Measurements from ENCODE around the gene SLC30A9. TPM values are rescaled to one million over a fixed set of nuclear protein-coding genes. Genes with fewer than 3 reads are reported as not detected.
A peak's percentile ranks its signal among the peaks of the same experiment; 100 is the strongest.

The SLC30A9 gene
- polyA plus RNA-seq, 2 of the 4 experiments (the other 2 are of a cell fraction): 28.7 to 57.6 TPM

- TF ChIP-seq EP300 (IDR thresholded peaks at IDR 0.05) (no peak), FOSB (CRISPR knock-in tag; IDR thresholded peaks at IDR 0.05) (no peak), HDAC2 (IDR thresholded peaks at IDR 0.05) (no peak), SMC3 (IDR thresholded peaks at IDR 0.05) (no peak), MAX (IDR thresholded peaks at IDR 0.05) (no peak), GATA3 (IDR thresholded peaks at IDR 0.05; ENCODE audit: borderline replicate concordance) (no peak), ESRRA (IDR thresholded peaks at IDR 0.05; ENCODE audit: borderline replicate concordance, low read length) (no peak), MYC (IDR thresholded peaks at IDR 0.05; ENCODE audit: borderline replicate concordance, low read length) (no peak), HES2 (IDR thresholded peaks at IDR 0.05) (no peak), NFE2L2 (conservative IDR thresholded peaks at IDR 0.05; ENCODE audit: low read length) (no peak), SREBF2 (IDR thresholded peaks at IDR 0.05) (no peak), HMGXB4 (CRISPR knock-in tag; IDR thresholded peaks at IDR 0.05; ENCODE audit: borderline replicate concordance) (no peak)
- no peak for FAIRE-seq
- Histone ChIP-seq H3K9me3 (no peaks in the 10 kb centered on the region), H3K27ac (peak overlapping the region; percentile 88 to 92), H3K4me1 (peaks cover 22% of the 10 kb centered on the region), H3K4me2 (peak overlapping the region; percentile 96), H3K4me3 (peak overlapping the region; percentile 86)
- WGBS (ENCODE audit: missing lambda C conversion rate): 3% methylated on average over 12 of the region's 12 CpGs
- peak in 1 of 2 experiments; percentile 3 for DNase-seq (ENCODE audit: low read depth in 1 of 2, low spot score in 1 of 2)
- ChIA-PET CTCF (interaction anchor here (0.9 to 1.6 kb wide), 3 partner anchors 11 to 293 kb away, joined by 3 to 4 read pairs (median 3); no protein-coding TSS in a partner anchor), POLR2A (interaction anchor here (0.9 to 1.0 kb wide), 2 partner anchors 11 to 55 kb away, joined by 3 to 5 read pairs; partner anchors contain the start of gene TMEM33)
- ATAC-seq: peak; percentile 17 to 42; a peak in 3 of 6 replicates
These were observed 351 bp upstream of the SLC30A9 start for GRCh38 chr4:41989994-41990364.

- POLR2A ChIA-PET: no interaction called here
- TF ChIP-seq JUNB (IDR thresholded peaks at IDR 0.05) (no peak), ZFP36 (IDR thresholded peaks at IDR 0.05; ENCODE audit: borderline replicate concordance, partially characterized antibody) (no peak), ZSCAN20 (CRISPR knock-in tag; IDR thresholded peaks at IDR 0.05) (no peak), FOXS1 (CRISPR knock-in tag; IDR thresholded peaks at IDR 0.05) (no peak), GATA3 (IDR thresholded peaks at IDR 0.05; ENCODE audit: borderline replicate concordance) (no peak), RNF2 (IDR thresholded peaks at IDR 0.05; ENCODE audit: borderline replicate concordance, low read depth) (no peak), ELK1 (IDR thresholded peaks at IDR 0.05; ENCODE audit: low read depth, low read length) (no peak), BCL3 (IDR thresholded peaks at IDR 0.05) (no peak), ZC3H11A (IDR thresholded peaks at IDR 0.05) (no peak), KDM5A (IDR thresholded peaks at IDR 0.05) (no peak), CTCF (IDR thresholded peaks at IDR 0.05) (no peak), MAZ (IDR thresholded peaks at IDR 0.05; ENCODE audit: borderline replicate concordance, low read depth, low read length) (no peak), NFE2L2 (conservative IDR thresholded peaks at IDR 0.05; ENCODE audit: low read length) (no peak), HMGXB4 (CRISPR knock-in tag; IDR thresholded peaks at IDR 0.05; ENCODE audit: borderline replicate concordance) (no peak), EHF (CRISPR knock-in tag; IDR thresholded peaks at IDR 0.05) (no peak), CBX2 (IDR thresholded peaks at IDR 0.05; ENCODE audit: borderline replicate concordance, low read depth) (no peak), MAX (IDR thresholded peaks at IDR 0.05) (no peak)
- Histone ChIP-seq H3K27ac (no peak overlapping the region), H3K9me3 (no peaks in the 10 kb centered on the region), H3K4me3 (peak overlapping the region; percentile 86), H3K4me1 (peaks cover 22% of the 10 kb centered on the region), H3K4me2 (peak overlapping the region; percentile 68)
- CTCF ChIA-PET: interaction anchor here (0.6 kb wide), 1 partner anchor 299 kb away, joined by 3 read pairs; no protein-coding TSS in a partner anchor
- ATAC-seq (no peak), DNase-seq (ENCODE audit: low read depth in 1 of 2, low spot score in 1 of 2) (peak in 1 of 2 experiments; percentile 5), FAIRE-seq (no peak)
- WGBS (ENCODE audit: missing lambda C conversion rate): 70% methylated on average over 10 of the region's 10 CpGs
These were observed 1.8 kb downstream of the SLC30A9 start for GRCh38 chr4:41991916-41992767.
